DND-41 (cell line): ENCODE data around the gene ROMO1.

Experiments
- CTCF ChIP-seq: IDR thresholded peaks from 2 replicates; pipeline ENCODE4 v1.5.1; 2012; ENCODE audit warnings: borderline replicate concordance, low read length, moderate library complexity, mild to moderate bottlenecking; ENCODE audit not compliant: poor library complexity, severe bottlenecking; ENCODE audit errors: extremely low read depth
- EZH2 ChIP-seq: IDR thresholded peaks from 3 replicates; pipeline ENCODE4 v1.6.1; 2012; ENCODE audit warnings: borderline replicate concordance, low read depth, mild to moderate bottlenecking, moderate library complexity, low read length, inconsistent platforms; ENCODE audit not compliant: severe bottlenecking

- TF ChIP-seq CTCF (peak; percentile 39), EZH2 (no peak)
Measured at GRCh38 chr20:35699127-35699956, at the start of gene ROMO1, which contains the start of gene NFS1.
